DOHH2 (cell line): ENCODE measurements around the gene IGF1R.

Experiments
- H3F3A ChIP-seq: fragments of 200-600 bp; sonication (generic), shearing (Covaris generic); 2 replicates; pipeline ENCODE4 v1.6.0; 2016; ENCODE audit warnings: antibody characterized with exemption, mild to moderate bottlenecking; ENCODE audit not compliant: control insufficient read depth, insufficient read depth
- H3K27ac ChIP-seq: fragments of 200-600 bp; sonication (generic); 2 replicates; pipeline ENCODE4 v1.5.1; 2014; ENCODE audit warnings: low read depth, mild to moderate bottlenecking, low read length, moderate library complexity
- H3K27me3 ChIP-seq: fragments of 200-600 bp; sonication (generic); 2 replicates; pipeline ENCODE4 v1.6.1; 2014; ENCODE audit warnings: mild to moderate bottlenecking, low read length, mixed read lengths; ENCODE audit not compliant: control insufficient read depth
- H3K36me3 ChIP-seq: fragments of 200-600 bp; sonication (generic); 2 replicates; pipeline ENCODE4 v1.6.1; 2014; ENCODE audit warnings: mild to moderate bottlenecking, low read length, moderate library complexity, mixed read lengths; ENCODE audit not compliant: control insufficient read depth
- H3K4me1 ChIP-seq: fragments of 200-600 bp; sonication (generic); 2 replicates; pipeline ENCODE4 v1.6.1; 2014; ENCODE audit warnings: mild to moderate bottlenecking, low read length, mixed read lengths; ENCODE audit not compliant: control insufficient read depth
- H3K4me2 ChIP-seq: fragments of 200-600 bp; sonication (generic); 2 replicates; pipeline ENCODE4 v1.6.0; 2014; ENCODE audit warnings: mild to moderate bottlenecking, low read length, moderate library complexity
- H3K4me3 ChIP-seq: fragments of 200-600 bp; sonication (generic); 2 replicates; pipeline ENCODE4 v1.5.1; 2014; ENCODE audit warnings: mild to moderate bottlenecking, low read length, mixed read lengths
- H3K79me2 ChIP-seq: fragments of 200-600 bp; sonication (generic); 2 replicates; pipeline ENCODE4 v1.6.1; 2014; ENCODE audit warnings: mild to moderate bottlenecking, low read length, mixed read lengths; ENCODE audit not compliant: control insufficient read depth
- H3K9me2 ChIP-seq: fragments of 200-600 bp; sonication (generic); replicated peaks from 2 replicates; pipeline ENCODE4 v1.6.1; 2014; ENCODE audit warnings: mild to moderate bottlenecking, low read length, mixed read lengths; ENCODE audit not compliant: control insufficient read depth
- H3K9me3 ChIP-seq: fragments of 200-600 bp; sonication (generic); 2 replicates; pipeline ENCODE4 v1.6.1; 2014; ENCODE audit warnings: antibody characterized with exemption, low read length, mixed read lengths; ENCODE audit not compliant: control insufficient read depth, insufficient read depth
- H4K20me1 ChIP-seq: fragments of 200-600 bp; sonication (generic); 2 replicates; pipeline ENCODE4 v1.6.0; 2014; ENCODE audit warnings: low read depth, mild to moderate bottlenecking, antibody characterized with exemption, low read length, moderate library complexity; ENCODE audit not compliant: control insufficient read depth, insufficient read depth
- CTCF ChIP-seq: fragments of 200-600 bp; sonication (generic); IDR thresholded peaks from one replicate; pipeline ENCODE4 v1.5.1; 2014; ENCODE audit warnings: antibody characterized with exemption, mild to moderate bottlenecking, low read depth, low read length; ENCODE audit not compliant: poor library complexity, severe bottlenecking
- EZH2phosphoT487 ChIP-seq: fragments of 200-600 bp; sonication (generic); IDR thresholded peaks from 2 replicates; pipeline ENCODE4 v1.6.1; 2017; ENCODE audit warnings: borderline replicate concordance, mild to moderate bottlenecking, antibody characterized with exemption, low read length, moderate library complexity, mixed read lengths

The IGF1R gene

DNA sequence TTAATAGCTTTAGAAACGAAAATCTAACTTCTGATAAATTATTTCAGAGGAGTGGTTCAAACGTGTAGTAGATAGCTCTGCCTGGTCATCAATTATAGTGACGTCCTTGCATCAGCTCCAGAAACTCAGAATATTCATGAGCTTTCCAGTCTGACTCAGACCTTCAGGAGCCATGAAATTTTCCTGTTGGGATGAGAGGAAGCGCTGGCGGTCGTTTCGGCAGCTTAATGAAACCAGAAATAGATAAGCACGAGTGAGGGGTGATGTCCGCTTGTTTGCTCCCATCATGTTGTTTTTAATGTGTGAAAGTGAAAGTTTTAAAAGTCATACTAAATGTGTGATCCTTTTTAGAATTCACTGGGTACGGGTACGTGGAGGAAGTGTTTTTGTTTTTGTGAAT lies 218.2 kb downstream of the IGF1R start:
- peak overlapping the region; percentile 34 for H3K27ac ChIP-seq

GRCh38 chr15:98868564-98868963 lies 220.2 kb downstream of the IGF1R start:
- no peak overlapping the region for H3K4me2 ChIP-seq
- H3K4me1 ChIP-seq: peaks cover 17% of the 10 kb centered on the region
- no peak overlapping the region for H3K4me3 ChIP-seq
- H3K27ac ChIP-seq: no peak overlapping the region
- H3K9me2 ChIP-seq: no peaks in the 10 kb centered on the region
- no peaks in the 10 kb centered on the region for H4K20me1 ChIP-seq
- H3F3A ChIP-seq: peaks cover 3% of the 10 kb centered on the region; the same call in 1 of the 2 replicates
- no peak for TF ChIP-seq CTCF
- TF ChIP-seq EZH2phosphoT487: no peak
- H3K9me3 ChIP-seq: no peaks in the 10 kb centered on the region
- H3K79me2 ChIP-seq: peaks cover 2% of the 10 kb centered on the region; the same call in 1 of the 2 replicates
- no peaks in the 10 kb centered on the region for H3K36me3 ChIP-seq
- H3K27me3 ChIP-seq: peaks cover 9% of the 10 kb centered on the region

More for the DNA sequence above, 218.2 kb downstream of the IGF1R start:
- TF ChIP-seq CTCF: no peak
- TF ChIP-seq EZH2phosphoT487: no peak
- Histone ChIP-seq H3K9me2 (no peaks in the 10 kb centered on the region), H3K4me1 (peaks cover 17% of the 10 kb centered on the region), H3F3A (peaks cover 3% of the 10 kb centered on the region; the same call in 1 of the 2 replicates), H4K20me1 (no peaks in the 10 kb centered on the region), H3K4me3 (peak overlapping the region; percentile 66), H3K79me2 (no peaks in the 10 kb centered on the region; the same call in 1 of the 2 replicates), H3K4me2 (peak overlapping the region; percentile 78), H3K9me3 (no peaks in the 10 kb centered on the region), H3K27me3 (no peaks in the 10 kb centered on the region; the same call in 1 of the 2 replicates), H3K36me3 (no peaks in the 10 kb centered on the region)

DNA sequence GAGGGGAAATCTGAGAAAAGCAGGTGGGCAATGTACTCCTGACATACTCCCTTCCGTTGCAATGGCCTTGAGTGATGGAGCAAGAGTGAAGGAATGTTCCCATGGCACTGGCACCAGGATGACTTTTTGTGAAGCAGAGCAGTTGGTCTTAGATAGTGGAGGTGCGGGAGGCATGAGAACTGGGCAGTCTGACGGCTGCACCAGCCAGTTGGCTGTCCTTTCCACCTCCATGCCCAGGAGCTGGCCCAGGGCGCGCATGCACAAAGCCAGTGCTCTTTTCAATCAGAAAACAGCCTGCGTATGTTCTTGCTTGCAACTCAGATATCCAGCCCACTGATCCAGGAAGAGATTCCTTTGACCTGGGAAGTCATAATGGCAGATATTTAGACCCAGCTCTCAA lies 222.4 kb downstream of the IGF1R start:
- no peaks in the 10 kb centered on the region for H3F3A ChIP-seq
- no peak overlapping the region for H3K27ac ChIP-seq
- peaks cover 25% of the 10 kb centered on the region for H3K27me3 ChIP-seq
- no peak overlapping the region for H3K4me2 ChIP-seq
- H3K79me2 ChIP-seq: peaks cover 4% of the 10 kb centered on the region; the same call in 1 of the 2 replicates
- no peak overlapping the region for H3K4me3 ChIP-seq
- no peaks in the 10 kb centered on the region for H3K36me3 ChIP-seq
- H3K9me2 ChIP-seq: no peaks in the 10 kb centered on the region
- no peaks in the 10 kb centered on the region for H4K20me1 ChIP-seq
- TF ChIP-seq EZH2phosphoT487 (no peak), CTCF (no peak)
- peaks cover 11% of the 10 kb centered on the region for H3K4me1 ChIP-seq
- no peaks in the 10 kb centered on the region for H3K9me3 ChIP-seq

DNA sequence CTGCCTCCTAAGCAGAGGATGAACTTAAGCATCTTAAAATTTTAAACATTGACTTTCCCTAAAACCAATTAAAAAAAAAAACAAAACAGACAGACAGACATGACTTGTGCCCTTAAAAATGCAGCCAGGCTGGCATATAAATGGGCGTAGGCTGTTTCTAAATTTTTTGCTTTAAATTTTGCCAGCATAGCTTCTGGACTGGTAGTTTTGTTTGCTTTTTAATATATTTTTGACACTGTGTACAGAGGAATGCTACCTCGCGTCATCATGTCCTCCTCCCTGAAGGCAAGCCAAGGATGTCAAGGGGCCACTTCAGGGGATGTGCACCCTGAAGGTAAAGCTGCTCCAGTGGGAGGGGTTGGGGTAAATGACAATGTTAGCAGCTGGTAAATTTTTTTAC lies 224.4 kb downstream of the IGF1R start:
- peaks cover 4% of the 10 kb centered on the region; the same call in 1 of the 2 replicates for H3K79me2 ChIP-seq
- H3K9me3 ChIP-seq: no peaks in the 10 kb centered on the region
- no peaks in the 10 kb centered on the region for H3K36me3 ChIP-seq
- no peaks in the 10 kb centered on the region for H4K20me1 ChIP-seq
- no peak for TF ChIP-seq CTCF
- no peak for TF ChIP-seq EZH2phosphoT487
- no peak overlapping the region for H3K4me2 ChIP-seq
- no peaks in the 10 kb centered on the region for H3K4me1 ChIP-seq
- H3K27me3 ChIP-seq: peaks cover 28% of the 10 kb centered on the region
- H3K9me2 ChIP-seq: no peaks in the 10 kb centered on the region
- no peak overlapping the region for H3K4me3 ChIP-seq
- no peak overlapping the region for H3K27ac ChIP-seq
- H3F3A ChIP-seq: no peaks in the 10 kb centered on the region
